HG03354 (cell line): ENCODE data around the gene KDM6B.

Source experiments
- ATAC-seq: cut with Tn5 transposase; IDR thresholded peaks from one replicate; pipeline ENCODE4 v1.9.1; 2021; ENCODE audit warnings: mild to moderate bottlenecking; ENCODE audit not compliant: unreplicated experiment, poor library complexity, severe bottlenecking

Gene KDM6B

DNA sequence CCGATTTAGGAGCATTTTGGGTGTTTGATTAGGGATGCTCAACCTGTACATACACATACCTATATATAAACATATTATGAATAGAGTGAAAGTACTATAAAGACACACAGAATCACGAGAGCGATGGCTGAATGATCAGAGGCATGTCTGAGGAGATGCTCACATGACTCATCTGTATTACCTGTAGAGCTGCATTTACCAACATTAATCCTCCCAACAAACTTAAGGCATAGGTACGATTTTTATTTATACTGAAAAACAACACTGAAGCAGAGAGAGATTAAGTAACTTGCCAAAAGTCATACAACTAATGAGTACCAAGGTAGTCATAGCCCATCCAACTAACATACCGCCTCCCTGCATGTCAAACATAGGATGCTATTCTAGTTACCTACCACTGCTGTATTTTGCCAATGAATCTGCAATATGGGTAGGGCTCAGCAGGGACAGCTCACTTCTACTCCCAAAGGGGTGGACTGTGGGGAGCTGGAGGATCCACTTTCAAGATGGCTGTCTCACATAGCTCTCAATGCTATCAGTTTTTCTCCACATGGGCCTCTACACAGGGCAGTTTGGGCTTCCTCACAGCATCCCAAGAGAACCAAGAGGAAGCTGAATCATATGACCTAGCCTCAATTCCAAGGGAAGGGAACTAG lies 31.1 kb downstream of the KDM6B start:
- no peak for ATAC-seq

DNA sequence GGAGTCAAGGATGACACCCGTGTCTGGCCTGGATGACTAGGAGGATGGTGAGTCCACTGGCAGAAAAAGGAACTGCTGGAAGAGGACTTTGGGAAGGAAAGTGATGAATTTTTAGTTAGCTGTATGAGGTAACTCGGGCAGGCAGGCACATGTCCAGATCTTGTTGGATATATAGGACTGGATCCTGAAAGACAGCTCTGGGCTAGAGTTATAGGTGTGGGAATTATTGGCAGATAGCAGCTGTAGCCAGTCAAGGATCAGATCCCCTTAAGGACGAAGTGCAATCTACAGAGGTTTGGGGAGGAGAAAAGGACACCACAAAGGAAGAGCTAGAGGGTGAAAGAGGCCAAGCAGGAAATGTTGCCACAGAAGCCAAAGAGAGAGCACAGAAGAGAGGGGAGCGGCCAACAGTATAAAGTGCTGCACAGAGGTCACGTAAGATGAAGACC lies 33.9 kb downstream of the KDM6B start:
- ATAC-seq, result no peak

DNA sequence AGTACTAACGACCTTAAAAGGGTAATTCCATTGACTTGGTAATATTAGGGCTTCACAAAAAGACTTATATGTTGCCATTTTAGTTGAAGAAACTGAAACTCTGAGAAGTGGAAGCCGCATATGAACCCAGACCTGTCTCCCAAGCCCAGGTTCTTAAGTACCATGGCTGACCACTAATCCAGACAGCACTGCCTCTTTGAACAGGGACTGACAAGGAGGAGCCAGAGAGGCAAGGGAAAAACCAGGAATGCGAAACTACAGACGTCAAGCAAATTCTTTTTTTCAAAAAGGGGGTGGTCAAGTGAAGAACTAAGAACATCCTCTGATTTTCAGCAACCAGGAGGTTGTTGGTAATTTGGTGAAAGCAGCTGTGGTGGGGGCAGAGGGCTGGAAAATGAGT lies 39.0 kb downstream of the KDM6B start:
- ATAC-seq, result no peak

DNA sequence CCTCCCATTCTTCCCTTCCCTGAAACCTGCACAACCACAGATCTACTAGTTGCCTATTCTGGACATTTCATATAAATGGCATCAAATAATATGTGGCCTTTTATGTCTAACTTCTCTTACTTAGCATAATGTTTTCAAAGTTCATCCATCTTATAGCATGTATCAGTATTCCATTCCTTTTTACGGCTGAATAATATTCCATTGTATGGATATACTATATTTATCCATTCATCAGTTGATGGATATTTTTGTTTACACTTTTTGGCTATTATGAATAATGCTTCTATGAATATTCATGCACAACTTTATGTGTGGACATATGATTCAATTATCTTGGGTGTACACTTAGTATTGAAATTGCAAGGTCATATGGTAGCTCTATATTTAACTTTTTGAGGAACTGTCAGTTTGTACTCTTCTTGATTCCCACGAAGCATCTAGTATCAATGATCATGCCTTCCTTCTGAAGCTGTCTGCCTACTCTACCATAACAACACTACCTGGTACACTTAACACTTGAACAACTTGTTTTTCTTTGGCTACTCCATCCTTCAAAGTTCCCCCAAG lies 41.9 kb downstream of the KDM6B start:
- no peak for ATAC-seq

DNA sequence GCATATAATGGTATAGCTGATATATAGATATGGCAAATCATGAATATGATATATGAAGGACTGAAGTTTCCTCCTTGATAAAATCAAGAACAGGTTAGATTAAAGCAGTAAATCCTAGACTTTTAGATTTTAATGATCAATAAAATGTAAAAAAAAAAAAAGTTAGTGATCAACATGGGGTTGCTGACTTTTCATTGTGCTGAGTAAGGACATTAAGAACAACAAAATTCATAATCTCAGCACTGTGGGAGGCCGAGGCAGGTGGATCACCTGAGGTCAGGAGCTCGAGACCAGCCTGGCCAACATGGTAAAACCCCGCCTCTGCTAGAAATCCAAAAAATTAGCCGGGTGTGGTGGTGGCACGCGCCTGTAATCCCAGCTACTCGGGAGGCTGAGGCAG lies 44.2 kb downstream of the KDM6B start:
- ATAC-seq, result no peak

DNA sequence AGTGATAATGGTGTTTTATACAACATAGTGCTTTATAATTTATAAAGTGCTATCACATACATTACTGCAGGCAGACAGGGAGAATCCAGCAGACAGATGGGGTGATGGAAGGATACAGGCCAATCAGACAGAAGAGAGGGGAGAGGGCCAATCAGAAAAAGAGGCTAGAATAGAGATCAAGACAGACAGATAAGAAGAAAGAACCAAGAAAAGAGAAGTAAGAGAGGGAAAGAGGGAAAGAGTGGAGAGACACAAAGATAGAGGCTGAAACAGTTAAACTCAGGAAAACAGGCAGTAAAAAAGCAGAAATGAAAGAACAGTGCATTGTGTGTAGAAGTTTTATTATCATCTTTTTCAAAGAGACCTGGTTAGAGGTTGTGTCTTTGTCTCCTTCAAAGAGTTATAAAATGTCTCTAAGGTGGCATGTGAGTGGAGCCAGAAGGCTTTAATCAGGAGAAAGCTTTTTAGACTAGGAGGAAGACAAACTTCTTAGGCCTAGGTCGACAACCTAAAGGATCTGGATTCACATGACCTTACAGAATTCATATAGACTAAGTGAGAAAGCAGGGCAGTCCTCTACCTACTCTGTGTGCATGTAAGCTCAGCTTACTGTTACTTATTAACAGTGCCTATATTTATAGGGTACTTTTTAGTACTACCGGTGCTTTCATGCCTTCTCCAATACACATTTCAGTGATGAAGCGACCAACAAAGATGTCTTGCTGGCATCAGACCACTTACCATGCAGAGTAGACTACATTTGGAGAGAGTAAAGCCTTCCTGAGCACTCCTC lies 46.3 kb downstream of the KDM6B start:
- no peak for ATAC-seq

DNA sequence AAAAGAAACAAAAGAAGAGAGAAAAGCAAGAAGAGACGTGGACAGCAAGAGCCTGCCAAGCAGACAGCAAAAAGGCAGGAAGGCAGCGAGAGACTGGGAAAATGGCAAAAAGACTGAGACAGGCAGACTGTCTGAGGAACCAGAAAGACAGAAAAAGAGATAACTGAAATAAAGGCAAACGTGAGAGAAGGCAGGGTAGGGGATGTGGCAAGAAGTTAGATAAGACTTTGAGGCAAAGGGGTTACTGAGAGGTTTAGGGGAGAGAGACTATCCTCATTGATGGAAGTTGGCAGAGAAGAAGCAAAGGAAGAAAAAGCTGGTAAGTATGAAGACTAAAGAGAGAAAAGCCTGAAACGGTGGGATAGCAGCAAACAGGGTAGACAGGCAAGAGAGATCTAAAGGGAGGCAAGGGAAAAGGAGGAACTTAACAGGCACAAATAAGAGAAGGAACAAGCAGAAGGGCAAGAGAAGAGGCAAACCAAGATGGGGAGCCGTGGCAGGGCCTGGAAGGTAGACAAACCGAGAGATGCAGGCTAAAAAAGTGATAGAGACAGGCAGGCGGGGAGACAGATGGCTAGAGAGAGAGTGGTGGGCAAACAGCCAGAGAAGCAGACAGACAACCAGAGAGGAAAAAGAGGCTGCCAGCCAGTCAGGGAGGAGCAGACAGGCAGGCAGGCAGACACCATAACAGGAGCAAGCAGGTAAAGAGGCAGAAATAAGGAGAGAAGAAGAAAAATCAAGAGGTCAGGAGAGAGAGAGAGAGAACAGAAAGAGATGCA lies 47.4 kb downstream of the KDM6B start:
- no peak for ATAC-seq

DNA sequence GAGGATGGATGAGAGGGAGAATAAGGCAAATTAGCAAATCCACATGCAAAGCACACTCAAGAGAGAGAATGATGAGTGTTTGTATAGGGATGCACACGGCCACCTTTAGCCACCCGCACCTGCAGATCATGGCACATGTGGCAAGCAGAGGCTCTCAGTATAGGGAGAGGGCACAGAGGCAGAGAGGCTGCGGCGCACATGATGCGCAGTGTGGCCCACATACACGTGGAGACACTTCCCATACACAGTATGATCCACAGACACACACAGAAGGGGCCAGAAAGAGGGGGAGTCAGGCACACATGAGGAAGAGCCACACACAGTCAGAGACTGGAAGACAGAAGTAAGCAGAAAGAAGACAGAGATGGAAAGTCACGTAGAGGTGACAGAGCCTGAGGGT lies 48.1 kb downstream of the KDM6B start:
- ATAC-seq, result no peak

DNA sequence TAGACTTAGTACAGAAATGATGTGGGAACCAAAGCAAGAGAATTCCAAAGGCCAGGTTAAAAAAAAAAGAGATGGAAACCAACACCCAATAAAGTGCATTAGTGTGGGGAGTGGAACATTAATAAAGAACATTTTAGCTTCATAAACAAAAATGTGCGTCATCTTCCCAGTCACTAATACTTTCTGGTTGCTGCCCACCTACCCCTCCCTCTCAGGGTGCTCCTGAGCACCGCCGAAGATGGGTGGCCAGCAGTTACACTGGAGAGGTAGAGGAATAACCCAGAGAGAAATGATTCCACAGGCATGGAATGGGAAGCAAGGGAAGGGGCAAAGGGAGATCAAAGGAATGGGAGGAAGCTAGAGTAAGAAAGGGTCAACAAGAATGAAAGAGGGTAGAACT lies 48.6 kb downstream of the KDM6B start:
- ATAC-seq, result no peak
